Left ventricle myocardium superior (tissue), 1 donor: ENCODE data around the gene RNLS. TPM values are rescaled to one million over a fixed set of nuclear protein-coding genes. Genes with fewer than 3 reads are reported as not detected.
"Not testable (repeated sequence)": the region's sequence is repeated elsewhere in the genome, so short reads cannot be mapped to it uniquely, and the experiment has no call there.

ENCODE experiments used
- ATAC-seq: fragments of 200-7000 bp; cut with Tn5 transposase; one replicate; pipeline ENCODE4 v1.9.1; 2020; ENCODE audit warnings: mild to moderate bottlenecking, moderate library complexity
- DNase-seq: peaks from one replicate; pipeline ENCODE4 v3.0.0-alpha.2; 2020
- intact Hi-C: fragments of 100-400 bp; cut with micrococcal nuclease; formaldehyde crosslinking; loops from one replicate; pipeline ENCODE4 v1.11.0; 2022
- total RNA-seq: library from RNA; stranded (reverse); fragmentation: NEBNext Ultra II Directional; extraction: Animal tissue kit (Norgen Biotek cat#: 25700); gene quantifications from one replicate; pipeline ENCODE4 v1.2.1, GENCODE V29; 2021
- donor health status: DM: no; HTN: yes; CAD: no; lungs with severe emphysema.

The RNLS gene
- total RNA-seq, 1 donor from 2014 or later = 23.1 TPM

- ATAC-seq = no peak
- intact Hi-C loops = no loop called here
- DNase-seq = no peak
These were observed 89.2 kb downstream of the RNLS start for GRCh38 chr10:88493691-88494483.

DNA sequence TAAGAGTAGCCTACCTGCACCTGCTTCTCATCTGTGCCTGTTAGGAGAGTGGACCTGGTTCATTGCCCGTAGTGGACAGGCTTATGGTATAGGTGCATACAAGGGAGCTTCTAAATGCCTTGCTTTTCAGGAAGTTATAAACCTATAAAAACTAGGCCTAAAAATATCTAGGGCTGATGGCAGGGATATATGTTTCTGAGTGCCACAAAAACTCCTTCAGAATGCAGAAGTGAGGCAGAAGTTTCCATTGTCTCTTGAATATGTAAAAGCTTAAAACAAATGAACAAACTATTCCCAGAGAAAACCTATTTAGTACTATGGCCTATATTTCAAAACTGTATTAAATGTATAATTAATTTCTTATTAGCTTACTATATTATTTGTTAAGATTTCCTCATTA lies 91.8 kb downstream of the RNLS start:
- ATAC-seq (no peak), DNase-seq (no peak)
- intact Hi-C loops = no loop called here

- DNase-seq (no peak), ATAC-seq (no peak)
- intact Hi-C loops = no loop called here
These were observed 92.7 kb downstream of the RNLS start for GRCh38 chr10:88490231-88490980.

DNA sequence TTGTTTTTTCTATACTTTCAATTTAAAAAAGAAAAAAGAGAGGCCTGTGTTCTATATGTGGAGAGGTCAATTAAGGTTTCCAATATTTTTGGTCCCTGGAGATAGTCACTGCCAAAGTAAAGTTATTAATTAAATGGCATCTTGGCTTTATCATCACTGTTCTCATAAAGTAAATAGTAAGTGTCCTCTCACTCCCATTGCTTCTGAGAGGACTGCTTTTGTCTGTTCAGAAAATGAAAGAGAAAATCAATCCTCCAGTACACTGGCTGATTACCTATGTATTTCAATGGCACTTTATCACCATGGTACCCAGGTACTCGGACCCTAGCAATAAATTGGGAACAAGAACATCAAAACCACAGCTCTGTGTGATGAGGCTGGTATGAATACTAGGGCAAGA lies 94.0 kb downstream of the RNLS start:
- intact Hi-C loops = no loop called here
- ATAC-seq = no peak
- no peak for DNase-seq

- intact Hi-C loops, ATAC-seq, DNase-seq: not testable (repeated sequence)
These were observed 96.3 kb downstream of the RNLS start for GRCh38 chr10:88486816-88487215.

- DNase-seq (no peak), ATAC-seq (no peak)
- intact Hi-C loops = no loop called here
These were observed 100.9 kb downstream of the RNLS start for GRCh38 chr10:88482220-88482619.

DNA sequence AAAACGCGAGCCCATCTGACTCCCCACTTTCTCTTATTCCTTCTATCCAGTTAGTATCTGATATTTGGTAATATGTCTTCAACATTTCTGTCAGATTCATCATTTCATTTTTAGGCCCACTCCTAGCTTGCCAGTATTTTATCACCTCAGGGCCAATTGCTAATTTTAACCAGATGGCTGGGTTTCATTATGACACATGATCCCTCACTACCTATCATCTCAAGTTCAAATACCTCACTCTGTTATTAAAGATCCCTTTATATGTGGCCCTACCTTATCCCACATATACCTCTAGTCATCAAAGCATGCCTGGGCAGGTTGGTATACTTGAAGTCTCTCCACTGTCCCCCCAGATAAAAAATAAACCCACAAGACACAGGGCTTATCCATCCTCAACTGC lies 104.9 kb downstream of the RNLS start:
- ATAC-seq = peak; percentile 55
- DNase-seq = no peak
- intact Hi-C loops = no loop called here

- intact Hi-C loops = no loop called here
- DNase-seq (no peak), ATAC-seq (peak; percentile 58)
These were observed 105.6 kb downstream of the RNLS start for GRCh38 chr10:88477343-88478085.

GRCh38 chr10:88474884-88475844 lies 108.0 kb downstream of the RNLS start:
- peak; percentile 82 for ATAC-seq
- intact Hi-C loops = no loop called here
- peak; percentile 39 for DNase-seq

DNA sequence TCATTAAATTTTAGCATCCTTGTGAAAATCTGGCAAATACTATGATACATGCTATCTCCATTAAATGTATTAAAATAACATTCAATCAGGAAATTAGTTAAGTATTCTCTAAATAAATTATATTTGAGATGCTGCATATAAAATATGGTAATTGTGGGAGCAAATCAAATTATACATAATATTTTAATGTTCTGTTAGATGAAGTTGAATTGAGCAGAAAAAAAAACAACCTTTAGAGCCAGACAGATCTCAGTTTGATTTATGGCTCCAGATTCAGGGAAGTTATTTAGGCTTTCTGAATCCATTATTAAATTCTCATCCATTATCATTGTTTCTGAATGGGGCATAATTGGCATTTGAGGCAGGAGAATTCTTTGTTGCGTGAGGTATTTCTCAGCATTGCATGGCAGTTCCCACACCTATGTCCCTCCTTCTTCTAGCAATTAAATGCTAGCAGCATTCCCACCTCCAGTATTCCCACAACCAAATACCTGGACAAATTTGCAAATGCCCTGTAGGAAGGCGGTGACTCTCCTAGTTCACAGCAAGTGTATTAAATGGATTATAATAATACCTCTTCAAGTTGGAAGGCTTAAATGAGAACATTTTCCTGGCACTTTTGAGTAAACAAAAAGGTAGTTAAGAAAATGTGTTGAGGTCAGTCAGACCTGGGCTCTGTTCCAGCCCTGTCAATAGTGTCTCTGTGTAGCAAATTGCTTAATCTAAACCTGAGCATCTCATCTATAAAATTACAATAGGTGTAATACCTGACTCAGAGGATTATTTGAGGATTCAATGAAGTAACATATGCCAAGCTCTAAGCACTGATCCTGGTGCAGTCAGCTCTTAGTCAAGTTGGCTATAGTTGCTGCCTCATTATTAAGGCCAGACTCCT lies 108.9 kb downstream of the RNLS start:
- peak; percentile 50 for ATAC-seq
- DNase-seq = no peak
- intact Hi-C loops = no loop called here

GRCh38 chr10:88472540-88472939 lies 110.6 kb downstream of the RNLS start:
- ATAC-seq (no peak), DNase-seq (no peak)
- intact Hi-C loops = no loop called here

- no peak for DNase-seq
- ATAC-seq = no peak
- intact Hi-C loops = no loop called here
These were observed 111.2 kb downstream of the RNLS start for GRCh38 chr10:88471899-88472298.

GRCh38 chr10:88467835-88468485 lies 115.2 kb downstream of the RNLS start:
- intact Hi-C loops = no loop called here
- no peak for DNase-seq
- ATAC-seq = no peak

- ATAC-seq (no peak), DNase-seq (no peak)
- intact Hi-C loops = no loop called here
These were observed 116.3 kb downstream of the RNLS start for GRCh38 chr10:88466786-88467185.

DNA sequence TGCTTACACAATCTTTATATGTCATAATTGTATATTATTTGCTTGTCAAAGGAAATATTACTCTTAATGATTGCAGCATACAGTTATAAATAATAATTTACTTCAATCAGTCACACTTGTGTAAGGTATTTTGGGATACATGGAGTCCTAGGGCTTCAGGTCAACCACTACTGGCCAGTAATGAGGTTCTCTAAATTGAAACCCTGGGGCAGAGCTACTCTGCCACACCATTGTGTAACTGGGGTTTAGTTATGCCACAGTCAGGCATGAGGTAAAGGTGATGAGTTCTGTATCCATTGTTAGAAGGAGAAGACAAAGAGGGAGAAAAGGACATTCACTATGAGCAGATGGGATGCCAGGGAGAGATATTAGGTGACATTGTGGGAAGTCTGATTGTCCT lies 117.4 kb downstream of the RNLS start:
- intact Hi-C loops = no loop called here
- DNase-seq (no peak), ATAC-seq (no peak)

DNA sequence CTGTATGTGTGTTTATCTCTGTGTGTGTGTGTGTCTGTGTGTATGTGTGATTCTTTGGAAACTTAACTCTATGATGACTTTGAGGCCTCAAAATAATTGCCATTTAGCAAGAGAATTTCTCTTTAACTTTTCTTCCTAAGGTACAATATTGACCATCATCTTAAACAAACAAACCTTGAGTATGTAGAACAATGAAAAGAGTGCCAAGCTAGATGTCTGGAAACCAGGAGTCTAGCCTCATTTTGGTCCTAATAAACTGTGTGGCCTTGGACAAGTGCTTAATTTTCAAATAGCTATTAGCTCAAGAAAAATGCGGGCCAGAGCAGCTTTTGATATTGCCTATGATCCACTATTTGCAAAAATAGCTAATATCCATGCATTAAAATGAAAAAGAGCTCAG lies 119.3 kb downstream of the RNLS start:
- ATAC-seq (no peak), DNase-seq (no peak)
- intact Hi-C loops = no loop called here

- intact Hi-C loops = no loop called here
- no peak for ATAC-seq
- no peak for DNase-seq
These were observed 121.7 kb downstream of the RNLS start for GRCh38 chr10:88461426-88461825.
